Measurements from ENCODE around the gene SPO11. TPM values are rescaled to one million over a fixed set of nuclear protein-coding genes. Genes with fewer than 3 reads are reported as not detected.

The SPO11 gene
- total and polyA plus RNA-seq, 2 of the 8 experiments (the other 6 are each of a cell fraction or from before 2014, with no cell fraction given): not detected

GRCh38 chr20:57322476-57322875 is 7.1 kb upstream of the SPO11 start (continued):
- TF ChIP-seq CHD2 (IDR thresholded peaks at IDR 0.05; ENCODE audit: low read length) (no peak), GABPA (IDR thresholded peaks at IDR 0.05; ENCODE audit: borderline replicate concordance, insufficient read depth, low read length) (no peak), CTCF (IDR thresholded peaks at IDR 0.05; ENCODE audit: control extremely low read depth in 1 of 3, insufficient read depth in 1 of 3, low read depth in 1 of 3, low read length in 3 of 3) (no peak), CREB1 (IDR thresholded peaks at IDR 0.05) (no peak), RAD21 (IDR thresholded peaks at IDR 0.05 in 1 of 2, conservative IDR thresholded peaks at IDR 0.05 in 1 of 2; ENCODE audit: low read depth in 2 of 2, low read length in 2 of 2) (no peak)

Measured in H1 (cell line).